MCF 10A (cell line): ENCODE measurements around the gene STARD13. TPM values are rescaled to one million over a fixed set of nuclear protein-coding genes. Genes with fewer than 3 reads are reported as not detected.

Source experiments
- BruUV-seq: library from RNA; stranded (reverse); fragments of 400-500 nt; replicated peaks from 2 replicates; lab custom pipeline; 2021; lab: Mats Ljungman, UMichigan
- CTCF ChIA-PET: fragments of 300-600 bp; sonication (Branson Sonifier 250); formaldehyde crosslinking; extraction: SDS; loops from one replicate; lab custom pipeline; 2021; ENCODE audit warnings: antibody characterized with exemption, inconsistent platforms; lab: Yijun Ruan, JAX
- POLR2A ChIA-PET: fragments of 300-600, 350-650 bp; sonication (Branson Sonifier 250); formaldehyde crosslinking; extraction: SDS; loops from one replicate; lab custom pipeline; 2020; ENCODE audit warnings: antibody characterized with exemption, inconsistent platforms; lab: Yijun Ruan, JAX
- DNase-seq: peaks from one replicate; pipeline ENCODE4 v3.0.0-alpha.2; 2018; ENCODE audit not compliant: unreplicated experiment
- H3K27ac Mint-ChIP-seq: one replicate; pipeline ENCODE4 v1.8.0; 2022; ENCODE audit warnings: mild to moderate bottlenecking, low read depth, mixed read lengths; ENCODE audit not compliant: unreplicated experiment
- H3K27me3 Mint-ChIP-seq: one replicate; pipeline ENCODE4 v1.8.0; 2022; ENCODE audit warnings: mixed read lengths; ENCODE audit not compliant: insufficient read depth, unreplicated experiment
- H3K36me3 Mint-ChIP-seq: one replicate; pipeline ENCODE4 v1.8.0; 2022; ENCODE audit warnings: mild to moderate bottlenecking, moderate library complexity, mixed read lengths; ENCODE audit not compliant: insufficient read depth, unreplicated experiment
- H3K4me1 Mint-ChIP-seq: one replicate; pipeline ENCODE4 v1.8.0; 2022; ENCODE audit warnings: mixed read lengths; ENCODE audit not compliant: insufficient read depth, unreplicated experiment
- H3K4me3 Mint-ChIP-seq: one replicate; pipeline ENCODE4 v1.8.0; 2022; ENCODE audit warnings: mild to moderate bottlenecking, moderate library complexity, mixed read lengths; ENCODE audit not compliant: unreplicated experiment
- H3K9me3 Mint-ChIP-seq: one replicate; pipeline ENCODE4 v1.8.0; 2022; ENCODE audit warnings: mixed read lengths; ENCODE audit not compliant: unreplicated experiment
- CTCF ChIP-seq: fragments of 200-600 bp; IDR thresholded peaks from one replicate; pipeline ENCODE4 v1.8.0; 2022; ENCODE audit warnings: antibody characterized with exemption, mild to moderate bottlenecking; ENCODE audit not compliant: unreplicated experiment
- intact Hi-C: fragments of 100-400 bp; cut with micrococcal nuclease; formaldehyde crosslinking; loops from 2 replicates; pipeline ENCODE4 v1.14.1; 2022
- total RNA-seq: library from RNA; stranded (reverse); gene quantifications from 2 replicates; pipeline ENCODE4 v1.2.3, GENCODE V29; 2022

STARD13 gene
- total RNA-seq, 1 experiment from 2014 or later: 31.9 TPM

GRCh38 chr13:33303855-33304597, 18.5 kb upstream of the STARD13 start:
- ChIA-PET CTCF (interaction anchor here (1.2 kb wide), 1 partner anchor 76 kb away, joined by 3 read pairs; no protein-coding TSS in a partner anchor), POLR2A (interaction anchor here (0.6 kb wide), 1 partner anchor 1045 kb away, joined by 3 read pairs; no protein-coding TSS in a partner anchor)
- no peak for TF ChIP-seq CTCF
- intact Hi-C loops: no loop called here
- no TSS peak for BruUV-seq
- Mint-ChIP-seq H3K4me1 (no peaks in the 10 kb centered on the region), H3K27ac (no peak overlapping the region), H3K4me3 (no peak overlapping the region), H3K9me3 (no peaks in the 10 kb centered on the region), H3K36me3 (no peaks in the 10 kb centered on the region), H3K27me3 (no peaks in the 10 kb centered on the region)
- no peak for DNase-seq

GRCh38 chr13:33299626-33300025, 14.1 kb upstream of the STARD13 start:
- no peak for DNase-seq
- Mint-ChIP-seq H3K4me3 (no peak overlapping the region), H3K27ac (no peak overlapping the region), H3K27me3 (no peaks in the 10 kb centered on the region), H3K4me1 (no peaks in the 10 kb centered on the region), H3K9me3 (no peaks in the 10 kb centered on the region), H3K36me3 (no peaks in the 10 kb centered on the region)
- ChIA-PET POLR2A (no interaction called here), CTCF (interaction anchor here (0.9 to 1.1 kb wide), 2 partner anchors 14 to 19 kb away, joined by 3 to 4 read pairs; partner anchors contain the start of gene STARD13)
- no TSS peak for BruUV-seq
- TF ChIP-seq CTCF: no peak
- intact Hi-C loops: no loop called here

- ChIA-PET POLR2A (no interaction called here), CTCF (no interaction called here)
- H3K4me1 Mint-ChIP-seq: no peaks in the 10 kb centered on the region
- no peaks in the 10 kb centered on the region for H3K36me3 Mint-ChIP-seq
- H3K27ac Mint-ChIP-seq: no peak overlapping the region
- H3K9me3 Mint-ChIP-seq: no peaks in the 10 kb centered on the region
- no peak for DNase-seq
- intact Hi-C loops: no loop called here
- H3K27me3 Mint-ChIP-seq: no peaks in the 10 kb centered on the region
- BruUV-seq: no TSS peak
- TF ChIP-seq CTCF: no peak
- no peak overlapping the region for H3K4me3 Mint-ChIP-seq
These were observed 11.4 kb upstream of the STARD13 start for GRCh38 chr13:33296793-33297425.

GRCh38 chr13:33292712-33293111, 7.2 kb upstream of the STARD13 start:
- no peak overlapping the region for H3K27ac Mint-ChIP-seq
- H3K36me3 Mint-ChIP-seq: no peaks in the 10 kb centered on the region
- ChIA-PET CTCF (interaction anchor here (2.1 kb wide), 1 partner anchor 250 kb away, joined by 6 read pairs; no protein-coding TSS in a partner anchor), POLR2A (interaction anchor here (1.1 kb wide), 1 partner anchor 98 kb away, joined by 3 read pairs; no protein-coding TSS in a partner anchor)
- DNase-seq: no peak
- no peak overlapping the region for H3K4me3 Mint-ChIP-seq
- no peaks in the 10 kb centered on the region for H3K27me3 Mint-ChIP-seq
- no peaks in the 10 kb centered on the region for H3K4me1 Mint-ChIP-seq
- BruUV-seq: no TSS peak
- no peaks in the 10 kb centered on the region for H3K9me3 Mint-ChIP-seq
- no peak for TF ChIP-seq CTCF
- intact Hi-C loops: no loop called here
